HG02870 (cell line): ENCODE measurements around the gene KRTAP9-8.
"Not testable (repeated sequence)": the region's sequence is repeated elsewhere in the genome, so short reads cannot be mapped to it uniquely, and the experiment has no call there.

Experiments used
- ATAC-seq: cut with Tn5 transposase; IDR thresholded peaks from one replicate; pipeline ENCODE4 v1.9.1; 2021; ENCODE audit warnings: mild to moderate bottlenecking, moderate library complexity; ENCODE audit not compliant: unreplicated experiment

Gene KRTAP9-8

DNA sequence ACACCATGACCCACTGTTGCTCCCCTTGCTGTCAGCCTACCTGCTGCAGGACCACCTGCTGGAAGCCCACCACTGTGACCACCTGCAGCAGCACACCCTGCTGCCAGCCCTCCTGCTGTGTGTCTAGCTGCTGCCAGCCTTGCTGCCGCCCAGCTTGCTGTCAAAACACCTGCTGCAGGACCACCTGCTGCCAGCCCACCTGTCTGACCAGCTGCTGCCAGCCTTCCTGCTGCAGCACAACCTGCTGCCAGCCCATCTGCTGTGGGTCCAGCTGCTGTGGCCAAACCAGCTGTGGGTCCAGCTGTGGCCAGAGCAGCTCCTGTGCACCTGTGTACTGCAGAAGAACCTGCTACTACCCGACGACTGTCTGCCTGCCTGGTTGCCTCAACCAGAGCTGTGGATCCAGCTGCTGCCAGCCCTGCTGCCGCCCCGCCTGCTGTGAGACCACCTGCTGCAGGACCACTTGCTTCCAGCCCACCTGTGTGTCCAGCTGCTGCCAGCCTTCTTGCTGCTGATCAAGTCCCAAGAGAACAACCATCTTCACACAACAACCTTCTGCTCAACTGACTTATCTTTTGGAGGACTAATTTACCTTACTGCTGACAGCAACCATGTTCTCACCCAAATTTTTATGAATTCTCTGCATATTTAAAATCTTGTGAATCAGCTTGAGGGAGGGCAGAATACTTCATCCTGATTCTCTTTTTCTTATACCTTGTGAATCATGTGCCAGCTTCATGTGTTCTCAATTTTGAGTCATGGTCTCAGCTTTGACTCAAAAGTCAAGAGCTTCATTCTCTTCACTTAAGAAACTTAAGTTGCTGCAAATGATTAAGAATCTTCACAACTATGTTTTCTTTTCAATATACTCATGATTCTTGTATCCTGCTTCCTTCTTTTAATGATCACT lies 17.8 kb downstream of the KRTAP9-8 start, which contains the start of gene KRTAP9-9:
Gene KRTAP9-9 (plus strand): TSS at position 4 of the 910 bp plus-strand sequence.
- ATAC-seq, result not testable (repeated sequence)

- ATAC-seq, result no peak
Observed at GRCh38 chr17:41256291-41256685, 18.5 kb downstream of the KRTAP9-8 start.

DNA sequence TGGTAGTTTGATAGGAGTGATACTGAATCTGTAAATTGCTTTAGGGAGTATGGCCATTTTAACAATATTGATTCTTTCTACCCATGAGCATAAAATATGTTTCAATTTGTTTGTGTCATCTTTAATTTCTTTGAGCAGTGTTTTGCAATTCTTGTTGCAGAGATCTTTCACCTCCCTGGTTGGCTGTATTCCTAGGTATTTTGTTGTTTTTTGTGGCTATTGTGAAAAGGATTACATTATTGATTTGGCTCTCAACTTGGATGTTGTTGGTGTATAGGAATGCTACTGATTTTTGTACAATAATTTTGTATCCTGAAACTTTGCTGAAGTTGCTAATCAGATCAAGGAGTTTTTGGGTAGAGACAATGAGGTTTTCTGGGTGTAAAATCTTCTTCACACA lies 20.6 kb downstream of the KRTAP9-8 start:
- ATAC-seq, result no peak

DNA sequence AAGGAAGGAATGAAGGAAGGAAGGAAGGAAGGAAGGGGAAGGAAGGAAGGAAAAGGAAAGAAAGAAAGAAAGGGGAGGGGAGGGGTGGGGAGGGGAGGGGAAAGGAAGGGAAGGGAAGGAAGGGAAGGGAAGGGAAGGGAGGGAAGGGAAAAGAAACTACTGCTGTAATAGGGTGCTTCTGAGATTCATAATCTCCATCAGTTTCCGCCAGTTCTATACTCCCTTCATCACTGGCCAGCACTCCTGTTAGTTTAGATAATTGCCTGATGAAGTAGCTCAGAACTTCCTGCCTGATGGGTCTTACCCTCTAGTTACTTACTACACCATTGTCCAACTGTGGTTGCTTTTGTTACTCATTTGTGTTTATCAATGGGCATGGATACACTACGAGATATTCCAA lies 25.4 kb downstream of the KRTAP9-8 start:
- ATAC-seq, result no peak

DNA sequence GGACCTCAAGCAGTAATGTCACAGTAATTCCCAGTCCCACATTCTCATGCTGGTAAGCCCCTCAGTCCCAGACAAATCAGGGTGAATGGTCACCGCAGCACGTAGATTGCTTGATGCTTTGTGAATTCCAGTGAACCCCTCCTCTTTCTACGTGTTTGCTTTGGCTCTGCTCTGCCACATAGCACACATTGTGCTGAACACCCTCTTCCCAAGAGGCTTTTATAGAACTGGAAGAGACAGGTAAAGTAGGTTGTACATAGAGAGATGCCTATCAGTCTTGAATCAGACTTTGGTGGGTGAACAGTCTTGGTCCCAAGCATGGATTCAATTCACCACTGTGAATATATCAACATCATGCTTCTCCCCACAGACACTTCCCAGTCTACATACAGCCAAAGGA lies 26.8 kb downstream of the KRTAP9-8 start:
- no peak for ATAC-seq

DNA sequence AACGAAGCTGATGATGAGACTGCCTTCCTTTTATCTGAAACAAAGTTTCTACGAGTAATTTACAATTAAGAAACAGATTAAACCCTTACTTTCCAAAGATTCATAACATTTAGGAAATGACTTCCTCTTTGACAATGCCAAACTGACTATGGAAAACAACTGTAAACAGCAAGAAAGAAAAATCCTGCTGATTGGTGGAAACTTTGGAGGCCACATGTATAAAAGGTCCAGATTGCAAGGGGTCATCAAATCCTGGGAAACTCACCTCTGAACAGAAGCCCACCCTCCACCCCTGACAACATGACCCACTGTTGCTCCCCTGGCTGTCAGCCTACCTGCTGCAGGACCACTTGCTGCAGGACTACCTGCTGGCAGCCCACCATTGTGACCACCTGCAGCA lies 27.3 kb downstream of the KRTAP9-8 start, which contains the start of gene KRTAP9-6:
Gene KRTAP9-6 (plus strand): TSS at position 301 of the 400 bp plus-strand sequence. CDS start 0 bp downstream, at position 301.
- no peak for ATAC-seq

DNA sequence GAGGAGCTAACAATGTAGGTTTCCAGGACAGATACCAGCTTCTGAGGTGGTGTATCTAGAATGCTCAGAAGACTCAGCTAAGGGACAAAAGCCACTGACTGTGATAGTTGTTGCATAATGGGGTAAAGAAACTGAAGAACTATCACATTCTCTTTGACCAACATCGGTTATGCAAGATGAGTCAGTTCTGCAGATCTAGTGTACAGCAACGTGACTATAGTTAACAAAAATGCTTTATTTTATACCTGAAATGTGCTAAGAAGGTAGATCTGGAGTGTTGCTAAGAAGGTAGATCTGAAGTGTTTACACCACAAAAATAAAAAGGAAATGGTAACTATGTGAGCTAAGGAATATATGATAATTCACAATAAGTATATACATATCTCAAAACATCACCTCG lies 29.9 kb downstream of the KRTAP9-8 start:
- ATAC-seq, result no peak

DNA sequence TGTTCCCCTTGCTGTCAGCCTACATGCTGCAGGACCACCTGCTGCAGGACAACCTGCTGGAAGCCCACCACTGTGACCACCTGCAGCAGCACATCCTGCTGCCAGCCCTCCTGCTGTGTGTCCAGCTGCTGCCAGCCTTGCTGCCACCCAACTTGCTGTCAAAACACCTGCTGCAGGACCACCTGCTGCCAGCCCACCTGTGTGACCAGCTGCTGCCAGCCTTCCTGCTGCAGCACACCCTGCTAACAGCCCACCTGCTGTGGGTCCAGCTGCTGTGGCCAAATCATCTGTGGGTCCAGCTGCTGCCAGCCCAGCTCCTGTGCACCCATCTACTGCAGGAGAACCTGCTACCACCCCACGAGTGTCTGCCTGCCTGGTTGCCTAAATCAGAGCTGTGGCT lies 33.5 kb downstream of the KRTAP9-8 start:
- ATAC-seq, result not testable (repeated sequence)

DNA sequence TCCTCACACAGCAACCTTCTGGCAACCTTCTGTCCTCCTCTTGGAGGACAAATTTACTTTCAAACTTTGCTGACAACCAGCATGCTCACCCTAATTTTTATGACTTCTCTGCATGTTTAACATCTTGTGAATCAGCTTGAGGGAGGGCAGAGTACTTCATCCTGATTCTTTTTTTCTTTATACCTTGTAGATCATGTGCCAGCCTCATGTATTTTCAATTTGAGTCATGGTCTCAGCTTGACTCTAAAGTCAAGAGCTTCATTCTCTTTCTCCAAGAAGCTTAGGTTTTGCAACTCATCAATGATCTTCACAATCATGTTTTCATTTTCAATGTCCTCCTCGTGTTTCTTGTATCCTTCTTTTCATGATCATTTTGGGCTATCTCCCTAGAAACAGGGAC lies 34.1 kb downstream of the KRTAP9-8 start:
- no peak for ATAC-seq

DNA sequence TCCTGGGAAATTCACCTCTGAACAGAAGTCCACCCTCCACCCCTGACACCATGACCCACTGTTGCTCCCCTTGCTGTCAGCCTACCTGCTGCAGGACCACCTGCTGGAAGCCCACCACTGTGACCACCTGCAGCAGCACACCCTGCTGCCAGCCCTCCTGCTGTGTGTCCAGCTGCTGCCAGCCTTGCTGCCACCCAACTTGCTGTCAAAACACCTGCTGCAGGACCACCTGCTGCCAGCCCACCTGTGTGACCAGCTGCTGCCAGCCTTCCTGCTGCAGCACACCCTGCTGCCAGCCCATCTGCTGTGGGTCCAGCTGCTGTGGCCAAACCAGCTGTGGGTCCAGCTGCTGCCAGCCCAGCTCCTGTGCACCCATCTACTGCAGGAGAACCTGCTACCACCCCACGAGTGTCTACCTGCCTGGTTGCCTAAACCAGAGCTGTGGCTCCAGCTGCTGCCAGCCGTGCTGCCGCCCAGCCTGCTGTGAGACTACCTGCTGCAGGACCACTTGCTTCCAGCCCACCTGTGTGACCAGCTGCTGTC lies 37.9 kb downstream of the KRTAP9-8 start, which contains the start of gene KRTAP9-7:
Gene KRTAP9-7 (plus strand): TSS at position 51 of the 543 bp plus-strand sequence. CDS start 0 bp downstream, at position 51.
- not testable (repeated sequence) for ATAC-seq

DNA sequence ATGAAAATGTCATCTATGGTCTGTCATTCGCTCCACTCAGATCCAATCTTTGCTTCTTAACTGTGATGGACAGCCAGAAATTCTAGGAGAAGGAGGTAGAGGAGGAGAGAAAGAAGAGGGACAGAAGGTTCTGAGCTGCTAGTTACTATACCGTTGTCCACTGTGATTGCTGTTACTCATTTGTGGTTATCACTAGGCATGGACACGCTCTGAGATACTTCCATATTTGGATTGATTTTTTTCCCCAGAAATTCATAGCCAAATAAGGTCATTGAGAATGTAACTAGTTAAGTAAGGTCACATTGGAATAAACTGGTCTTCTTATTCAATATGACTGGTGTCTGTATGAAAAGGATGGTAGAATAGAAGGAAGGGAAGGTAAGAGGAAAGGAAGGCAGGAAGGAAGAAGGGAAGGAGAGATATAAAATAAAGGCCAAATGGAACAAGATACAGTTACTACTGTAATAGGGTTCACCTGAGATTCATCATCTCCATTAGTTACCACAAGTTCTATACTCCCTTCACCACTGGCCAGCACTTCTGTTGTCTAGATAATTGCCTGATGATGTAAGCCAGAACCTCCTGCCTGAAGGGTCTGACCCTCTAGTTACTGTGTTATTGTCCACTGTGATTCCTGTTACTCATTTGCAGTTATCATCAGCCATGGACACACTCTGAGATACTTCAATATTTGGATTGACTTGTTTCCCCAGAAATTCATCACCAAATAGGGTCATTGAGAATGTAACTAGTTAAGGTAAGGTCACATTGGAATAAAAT lies 40.6 kb downstream of the KRTAP9-8 start:
- no peak for ATAC-seq

GRCh38 chr17:41284043-41284442 lies 46.2 kb downstream of the KRTAP9-8 start:
- ATAC-seq, result no peak

DNA sequence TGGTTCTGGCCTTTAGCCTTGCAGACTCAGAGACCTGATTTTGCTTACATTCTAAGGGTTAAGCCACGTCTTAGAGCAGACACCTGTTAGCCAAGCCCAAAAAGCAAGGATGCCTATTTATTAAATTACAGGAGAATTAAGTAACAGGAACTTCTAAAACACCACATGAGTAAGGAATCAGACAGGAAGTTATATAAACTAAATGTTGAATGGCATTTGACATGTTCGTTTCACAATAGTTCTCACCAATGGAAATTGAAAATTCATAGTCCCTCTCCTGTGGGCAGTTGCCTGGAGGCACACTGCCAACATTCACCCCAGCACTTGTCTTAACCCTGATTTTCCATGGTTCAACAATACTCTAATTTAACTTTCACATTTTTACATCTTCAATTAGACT lies 46.7 kb downstream of the KRTAP9-8 start:
- no peak for ATAC-seq

GRCh38 chr17:41287050-41287449 lies 49.3 kb downstream of the KRTAP9-8 start:
- no peak for ATAC-seq
